ENCODE results near the gene AFG1L.

The AFG1L gene

DNA sequence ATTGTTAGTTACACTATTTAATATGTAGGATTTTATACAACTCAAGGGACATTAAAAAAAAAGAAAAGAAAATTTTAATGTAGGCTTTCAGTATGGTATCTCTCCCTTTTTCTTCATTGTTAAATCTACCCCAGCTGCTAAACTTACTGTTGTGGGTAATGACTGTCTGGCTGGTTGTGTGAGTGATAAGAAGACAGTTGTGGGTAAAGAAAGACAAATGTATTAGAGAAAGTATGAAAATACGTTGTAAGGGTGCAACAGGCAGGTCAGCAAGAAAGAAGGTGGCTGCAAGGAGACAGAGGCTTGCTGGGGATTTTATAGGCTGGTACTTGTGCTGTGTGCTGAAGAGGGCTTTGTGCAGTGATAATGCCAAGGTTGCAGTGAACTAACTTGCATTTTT lies 174.5 kb downstream of the AFG1L start:
- no peak for DNase-seq (ENCODE audit: low spot score)
- in situ Hi-C loops (cut with MboI; ENCODE audit: low pct_unique_long_range_greater_than_20kb, low sequenced_read_pairs, unreplicated experiment) = no loop called here
- TF ChIP-seq, protein P1, sequence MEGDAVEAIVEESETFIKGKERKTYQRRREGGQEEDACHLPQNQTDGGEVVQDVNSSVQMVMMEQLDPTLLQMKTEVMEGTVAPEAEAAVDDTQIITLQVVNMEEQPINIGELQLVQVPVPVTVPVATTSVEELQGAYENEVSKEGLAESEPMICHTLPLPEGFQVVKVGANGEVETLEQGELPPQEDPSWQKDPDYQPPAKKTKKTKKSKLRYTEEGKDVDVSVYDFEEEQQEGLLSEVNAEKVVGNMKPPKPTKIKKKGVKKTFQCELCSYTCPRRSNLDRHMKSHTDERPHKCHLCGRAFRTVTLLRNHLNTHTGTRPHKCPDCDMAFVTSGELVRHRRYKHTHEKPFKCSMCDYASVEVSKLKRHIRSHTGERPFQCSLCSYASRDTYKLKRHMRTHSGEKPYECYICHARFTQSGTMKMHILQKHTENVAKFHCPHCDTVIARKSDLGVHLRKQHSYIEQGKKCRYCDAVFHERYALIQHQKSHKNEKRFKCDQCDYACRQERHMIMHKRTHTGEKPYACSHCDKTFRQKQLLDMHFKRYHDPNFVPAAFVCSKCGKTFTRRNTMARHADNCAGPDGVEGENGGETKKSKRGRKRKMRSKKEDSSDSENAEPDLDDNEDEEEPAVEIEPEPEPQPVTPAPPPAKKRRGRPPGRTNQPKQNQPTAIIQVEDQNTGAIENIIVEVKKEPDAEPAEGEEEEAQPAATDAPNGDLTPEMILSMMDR (IDR thresholded peaks at IDR 0.05; ENCODE audit: extremely low read depth, insufficient read depth, missing control alignments) = no peak

DNA sequence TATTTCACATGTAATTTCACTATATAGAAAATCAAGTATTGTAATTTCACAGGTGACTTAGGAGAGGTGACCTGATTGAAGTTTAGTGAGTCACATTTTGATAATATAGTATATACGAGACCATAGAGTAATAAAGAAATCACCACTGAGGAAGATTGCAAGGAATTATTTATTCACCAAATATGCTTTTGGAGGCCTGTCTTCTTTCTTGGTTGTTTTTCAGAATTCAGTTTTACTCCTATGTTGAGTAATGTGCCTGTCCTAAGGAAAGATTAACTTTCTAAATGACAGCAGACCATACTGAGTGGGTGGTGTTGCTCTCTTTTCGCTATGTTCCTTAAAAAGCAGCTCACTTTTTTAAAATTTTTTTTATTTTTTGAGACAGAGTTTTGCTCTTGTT lies 178.3 kb downstream of the AFG1L start:
- no peak for DNase-seq (ENCODE audit: low spot score)
- in situ Hi-C loops (cut with MboI; ENCODE audit: low pct_unique_long_range_greater_than_20kb, low sequenced_read_pairs, unreplicated experiment) = no loop called here
- TF ChIP-seq, protein P1 (IDR thresholded peaks at IDR 0.05; ENCODE audit: extremely low read depth, insufficient read depth, missing control alignments) = no peak

DNA sequence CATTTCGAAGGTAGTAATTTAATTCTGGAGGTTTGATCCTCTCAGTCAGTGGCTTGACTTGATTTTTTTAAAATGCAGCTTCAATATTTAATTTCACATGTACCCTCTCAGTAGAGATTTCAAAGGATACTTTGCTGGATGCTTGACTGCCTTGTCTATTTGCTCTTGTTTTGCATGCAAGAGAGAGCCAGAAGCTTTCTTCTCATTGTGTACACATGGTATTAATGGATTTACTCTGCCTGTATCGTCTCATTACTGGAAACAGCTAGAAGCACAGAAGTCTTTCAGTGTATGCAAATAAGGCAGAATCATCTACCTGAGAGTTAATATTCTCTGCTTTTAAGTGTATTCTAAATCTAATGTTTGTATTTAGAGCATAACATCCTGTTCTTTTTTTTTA lies 181.5 kb downstream of the AFG1L start:
- TF ChIP-seq, protein P1 (IDR thresholded peaks at IDR 0.05; ENCODE audit: extremely low read depth, insufficient read depth, missing control alignments) = no peak
- DNase-seq (ENCODE audit: low spot score) = no peak
- in situ Hi-C loops (cut with MboI; ENCODE audit: low pct_unique_long_range_greater_than_20kb, low sequenced_read_pairs, unreplicated experiment) = loop anchor here (25.0 kb wide), 1 partner anchor 364 kb away; no protein-coding TSS in a partner anchor

DNA sequence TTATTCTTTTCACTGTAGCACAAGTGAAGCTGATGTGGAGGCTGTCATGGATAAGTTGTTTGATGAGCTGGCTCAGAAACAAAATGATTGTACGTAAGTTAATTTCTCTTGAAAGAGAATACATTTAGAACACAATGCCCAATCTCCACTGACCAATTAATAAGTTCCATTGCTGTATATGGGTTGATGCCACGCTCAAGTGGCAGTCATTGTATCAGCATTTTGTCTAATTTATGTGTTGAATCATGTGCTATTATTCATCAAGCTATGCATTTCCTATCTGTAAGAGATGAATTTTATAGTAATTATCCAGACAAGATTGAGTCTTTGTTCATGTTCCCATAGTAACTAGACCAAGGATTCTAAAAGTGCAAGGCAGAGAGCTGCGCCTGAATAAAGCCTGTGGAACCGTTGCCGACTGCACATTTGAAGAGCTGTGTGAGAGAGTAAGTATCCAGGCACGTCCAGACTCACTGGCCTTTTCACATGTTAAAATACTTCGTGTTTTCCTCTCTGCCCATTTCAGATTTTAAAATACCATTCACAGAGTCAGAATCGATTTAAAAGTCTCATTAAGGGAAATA lies 182.1 kb downstream of the AFG1L start:
- in situ Hi-C loops (cut with MboI; ENCODE audit: low pct_unique_long_range_greater_than_20kb, low sequenced_read_pairs, unreplicated experiment) = loop anchor here (25.0 kb wide), 1 partner anchor 365 kb away; no protein-coding TSS in a partner anchor
- no peak for DNase-seq (ENCODE audit: low spot score)
- TF ChIP-seq, protein P1 (IDR thresholded peaks at IDR 0.05; ENCODE audit: extremely low read depth, insufficient read depth, missing control alignments) = no peak

DNA sequence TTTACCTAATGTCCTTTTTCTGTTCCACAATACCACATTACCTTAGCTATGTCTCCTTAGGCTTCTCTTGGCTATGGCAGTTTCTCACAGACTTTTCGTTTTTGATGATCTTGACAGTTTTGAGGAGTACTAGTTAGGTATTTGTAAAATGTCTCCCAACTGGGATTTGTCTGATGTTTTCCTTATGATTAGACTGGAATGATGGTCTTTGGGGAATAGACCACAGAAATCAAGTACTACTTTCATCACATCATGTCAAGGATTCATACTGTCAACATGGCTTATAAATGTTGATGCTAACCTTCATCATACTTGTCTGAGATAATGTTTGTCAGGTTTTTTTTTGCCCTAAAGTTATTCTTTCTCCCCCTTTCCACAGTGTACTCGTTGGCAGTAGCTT lies 187.7 kb downstream of the AFG1L start:
- in situ Hi-C loops (cut with MboI; ENCODE audit: low pct_unique_long_range_greater_than_20kb, low sequenced_read_pairs, unreplicated experiment) = loop anchor here (25.0 kb wide), 1 partner anchor 370 kb away; no protein-coding TSS in a partner anchor
- no peak for DNase-seq (ENCODE audit: low spot score)
- TF ChIP-seq, protein P1 (IDR thresholded peaks at IDR 0.05; ENCODE audit: extremely low read depth, insufficient read depth, missing control alignments) = no peak

DNA sequence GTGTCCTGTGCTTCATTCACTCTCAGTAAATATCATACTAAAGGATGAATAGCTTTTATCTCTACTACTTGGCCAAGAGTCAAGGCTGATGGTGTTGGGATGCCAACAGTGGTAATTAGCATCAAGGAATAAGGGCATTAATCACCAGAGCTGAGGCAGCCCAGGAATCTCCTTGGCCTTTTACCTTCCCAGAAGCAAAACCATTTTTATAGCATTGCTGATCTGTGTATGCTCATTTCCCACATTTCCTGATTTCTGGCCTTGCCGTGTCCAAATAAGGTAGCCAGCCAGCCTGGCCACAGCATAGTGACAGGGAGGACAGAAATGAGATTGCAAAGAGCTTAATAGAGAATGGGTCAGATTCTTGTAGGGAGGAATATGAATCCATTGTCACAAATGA lies 189.2 kb downstream of the AFG1L start:
- in situ Hi-C loops (cut with MboI; ENCODE audit: low pct_unique_long_range_greater_than_20kb, low sequenced_read_pairs, unreplicated experiment) = loop anchor here (25.0 kb wide), 1 partner anchor 372 kb away; no protein-coding TSS in a partner anchor
- TF ChIP-seq, protein P1 (IDR thresholded peaks at IDR 0.05; ENCODE audit: extremely low read depth, insufficient read depth, missing control alignments) = no peak
- DNase-seq (ENCODE audit: low spot score) = no peak

All from GM13977 (cell line).